NCI-H2227 (cell line): ENCODE data around the gene DDX28.
A peak's percentile ranks its signal among the peaks of the same experiment; 100 is the strongest.

ENCODE experiments used
- DNase-seq: peaks from one replicate; lab custom pipeline; 2025; ENCODE audit not compliant: unreplicated experiment; lab: John Stamatoyannopoulos, UW

DDX28 gene

GRCh38 chr16:68022728-68023537 is at the start of gene DDX28, which contains the start of gene DUS2:
Gene DDX28 (minus strand): TSS chr16:68023232. CDS start chr16:68023202, 30 bp downstream.
Gene DUS2 (plus strand): TSS chr16:68023284. CDS start chr16:68038024, 14,740 bp downstream.
- peak; percentile 91 for DNase-seq

GRCh38 chr16:68072038-68072695 is 49.1 kb upstream of the DDX28 start:
- DNase-seq = no peak

DNA sequence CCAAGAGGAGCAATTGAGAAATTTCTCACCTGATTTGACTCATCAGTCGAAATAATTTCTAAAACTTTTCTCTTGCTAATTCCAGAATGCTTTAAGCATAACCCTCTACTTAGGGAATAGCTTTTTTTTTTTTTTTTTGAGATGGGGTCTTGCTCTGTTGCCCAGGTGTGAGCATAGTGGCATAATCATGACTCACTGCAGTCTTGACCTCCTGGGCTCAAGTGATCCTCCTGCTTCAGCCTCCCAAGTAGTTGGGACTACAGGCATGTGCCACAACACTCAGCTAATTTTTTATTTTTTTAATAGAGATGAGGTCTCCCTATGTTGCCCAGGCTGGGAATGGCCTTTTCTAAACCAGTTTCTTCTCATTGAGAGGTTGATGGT is 48.5 kb upstream of the DDX28 start:
- no peak for DNase-seq

DNA sequence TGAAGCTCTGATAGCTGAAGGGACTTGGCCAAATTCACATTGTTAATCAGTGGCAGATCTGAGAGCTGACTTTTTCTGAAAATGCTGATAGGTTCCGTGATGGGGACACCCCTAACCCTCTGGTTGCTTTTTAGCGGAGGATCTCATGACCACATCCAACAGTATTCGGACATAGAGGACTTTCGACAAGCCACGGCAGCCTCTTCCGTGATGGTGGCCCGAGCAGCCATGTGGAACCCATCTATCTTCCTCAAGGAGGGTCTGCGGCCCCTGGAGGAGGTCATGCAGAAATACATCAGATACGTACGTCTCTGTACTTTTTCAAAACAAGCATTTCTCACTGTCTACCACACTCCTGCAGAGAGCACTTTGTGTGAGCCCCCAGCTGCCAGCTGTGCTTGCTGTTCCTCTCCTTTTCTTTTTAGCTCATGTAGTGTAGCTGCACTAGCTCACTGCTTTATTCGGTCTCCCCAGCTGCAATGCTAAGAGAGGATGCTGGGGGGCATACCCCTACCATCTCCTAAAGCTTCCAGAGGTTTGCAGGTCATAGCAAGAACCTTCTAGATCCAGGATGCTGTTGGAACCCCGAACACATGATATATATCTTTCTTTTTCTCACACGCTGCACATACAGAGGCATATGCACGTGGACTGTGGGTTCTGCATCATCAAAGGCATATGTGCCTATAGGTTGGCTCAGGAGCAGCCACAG is 47.9 kb upstream of the DDX28 start:
- no peak for DNase-seq

- DNase-seq = no peak
These were observed 47.3 kb upstream of the DDX28 start for GRCh38 chr16:68070249-68070730.

DNA sequence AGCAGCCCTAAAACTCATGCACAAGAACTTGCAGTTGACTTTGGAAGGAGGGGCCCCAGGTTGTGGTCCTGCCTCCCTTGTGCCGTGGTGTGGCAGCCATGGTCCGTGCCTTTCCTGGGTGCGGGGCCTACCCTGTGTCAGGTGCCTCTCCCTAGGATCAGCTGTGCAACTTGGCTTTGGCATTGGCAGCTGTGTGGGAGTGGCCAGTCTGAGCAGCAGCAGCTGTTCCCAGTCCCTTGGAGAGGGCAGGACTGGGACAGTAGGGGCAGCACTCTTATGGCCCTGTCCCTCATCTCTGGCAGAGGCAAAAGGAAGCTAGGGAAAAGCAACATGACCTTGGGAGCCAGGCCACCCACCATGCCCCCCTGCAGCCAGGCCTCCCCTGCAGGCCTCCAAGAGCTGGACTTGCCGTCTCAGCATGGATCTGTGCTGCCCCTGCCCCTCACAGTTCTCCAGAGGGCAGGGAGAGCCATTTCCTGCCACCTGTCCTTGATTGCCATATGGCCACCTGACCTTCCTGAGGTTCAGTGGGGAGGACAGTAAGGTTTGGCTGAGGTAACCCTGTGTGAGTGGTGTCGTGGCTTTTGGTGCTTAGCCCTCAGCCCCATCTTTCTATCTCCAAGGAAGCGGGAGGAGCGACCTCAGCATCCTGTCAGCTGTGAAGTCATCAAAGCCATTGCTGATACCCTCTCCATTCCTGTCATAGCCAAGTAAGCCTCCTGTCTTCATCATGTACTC is 46.6 kb upstream of the DDX28 start:
- no peak for DNase-seq

DNA sequence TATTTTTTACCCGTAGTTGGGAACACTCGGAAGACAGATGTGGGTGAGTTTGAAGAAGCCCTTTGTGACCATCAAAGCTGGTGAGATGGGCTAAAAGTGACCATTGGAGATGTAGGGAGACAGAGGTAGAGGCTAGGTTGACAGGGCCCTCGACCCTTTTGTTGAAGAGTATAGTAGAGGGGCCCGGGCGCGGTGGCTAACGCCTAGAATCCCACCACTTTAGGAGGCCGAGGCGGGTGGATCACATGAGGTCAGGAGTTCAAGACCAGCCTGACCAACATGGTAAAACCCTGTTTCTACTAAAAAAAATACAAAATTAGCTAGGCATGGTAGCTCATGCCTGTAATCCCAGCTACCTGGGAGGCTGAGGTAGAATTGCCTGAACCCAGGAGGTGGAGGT is 45.9 kb upstream of the DDX28 start:
- DNase-seq = no peak

DNA sequence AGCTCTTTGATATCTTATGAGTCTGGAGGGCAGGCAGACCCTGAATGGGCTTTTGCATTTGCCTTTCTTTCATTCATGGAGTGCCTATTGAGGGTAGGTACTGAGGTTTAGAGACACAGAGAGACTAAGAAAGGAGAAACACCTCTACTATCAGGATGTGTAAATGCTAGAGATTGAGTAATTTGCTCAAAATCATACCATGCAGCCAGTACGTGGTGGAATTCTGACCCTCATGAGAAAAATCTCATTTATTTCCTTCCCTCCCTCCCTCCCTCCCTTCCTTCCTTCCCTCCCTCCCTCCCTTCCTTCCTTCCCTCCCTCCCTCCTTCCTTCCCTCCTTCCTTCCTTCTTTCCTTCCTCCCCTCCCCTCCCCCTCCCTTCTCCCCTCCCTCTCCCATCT is 43.7 kb upstream of the DDX28 start:
- DNase-seq = no peak

DNA sequence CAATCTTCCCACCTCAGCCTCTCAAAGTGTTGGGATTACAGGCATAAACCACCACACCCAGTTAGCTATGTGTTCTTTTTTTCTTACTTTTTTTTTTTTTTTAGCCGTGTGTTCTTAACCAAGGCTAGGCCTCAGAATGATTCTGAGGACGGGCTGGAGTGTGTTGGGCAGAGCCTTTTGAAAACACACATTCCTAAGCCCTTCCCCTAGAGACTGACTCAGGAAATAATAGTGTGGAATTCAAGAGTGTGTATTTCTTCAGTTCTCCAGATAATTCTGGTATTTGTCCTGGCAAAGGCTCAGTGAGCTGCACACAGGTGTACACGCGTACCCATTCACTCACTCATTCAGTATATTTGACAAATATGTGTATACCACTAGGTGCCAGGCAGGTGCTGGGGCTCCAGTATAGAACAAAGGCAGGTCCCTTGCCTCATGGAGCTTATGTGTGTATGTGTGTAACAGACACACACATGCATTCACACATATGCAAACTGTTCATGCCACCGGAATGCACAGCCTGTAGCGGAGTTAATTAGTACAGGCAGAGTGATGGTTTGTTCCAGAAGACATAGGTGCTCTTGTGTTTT is 42.8 kb upstream of the DDX28 start:
- no peak for DNase-seq

DNA sequence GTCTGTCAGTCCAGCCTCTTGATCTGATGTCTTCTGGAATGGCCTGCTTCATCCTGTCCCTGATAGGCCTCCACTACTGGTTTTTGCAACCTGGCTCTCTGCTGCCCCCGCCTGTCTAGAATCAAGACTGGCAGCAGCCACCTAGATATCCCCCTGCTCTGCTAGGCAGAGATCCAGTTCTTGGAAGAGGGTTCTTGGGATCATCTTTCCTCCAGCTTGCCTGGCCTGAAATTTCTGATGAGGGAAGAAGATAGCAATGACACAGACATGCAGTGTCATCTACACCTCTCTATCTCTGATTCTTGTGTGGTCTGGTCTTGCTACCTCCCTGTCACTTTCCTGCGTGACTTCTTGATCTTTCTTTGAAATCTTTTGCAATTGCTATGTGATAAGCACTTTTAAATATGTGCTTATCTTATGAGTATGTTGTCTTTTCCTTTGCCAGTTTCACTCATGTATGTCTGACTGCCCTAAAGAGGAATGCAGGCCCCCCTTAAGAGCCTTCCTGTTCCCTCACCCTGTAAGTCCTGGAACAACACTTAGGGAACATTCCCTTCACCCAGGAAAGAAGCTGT is 41.8 kb upstream of the DDX28 start:
- DNase-seq = peak; percentile 57

- DNase-seq = no peak
These were observed 39.9 kb upstream of the DDX28 start for GRCh38 chr16:68062910-68063393.

DNA sequence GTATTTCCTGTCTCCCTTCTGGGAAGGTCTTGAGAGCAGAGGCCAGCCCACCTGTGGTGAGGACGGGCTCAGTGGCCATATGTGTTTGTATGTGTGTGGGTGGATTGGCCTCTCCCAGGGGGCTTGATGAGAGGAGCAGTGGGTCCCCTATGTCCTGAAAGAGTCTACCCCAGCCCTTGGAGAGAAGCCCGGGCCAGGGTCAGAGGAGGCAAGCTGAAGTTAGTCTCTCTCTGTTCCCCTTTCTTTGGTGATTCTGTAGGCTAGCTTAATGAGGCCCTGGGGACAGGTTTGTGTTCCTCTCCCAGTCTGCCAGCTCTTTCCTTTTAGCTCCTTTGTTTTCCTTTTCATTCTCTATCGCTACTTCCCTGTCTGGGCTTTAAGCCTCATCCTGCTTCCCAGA is 38.4 kb upstream of the DDX28 start:
- DNase-seq = no peak

- DNase-seq = no peak
These were observed 36.8 kb upstream of the DDX28 start for GRCh38 chr16:68059804-68060203.

GRCh38 chr16:68055395-68055794 is 32.4 kb upstream of the DDX28 start:
- no peak for DNase-seq

DNA sequence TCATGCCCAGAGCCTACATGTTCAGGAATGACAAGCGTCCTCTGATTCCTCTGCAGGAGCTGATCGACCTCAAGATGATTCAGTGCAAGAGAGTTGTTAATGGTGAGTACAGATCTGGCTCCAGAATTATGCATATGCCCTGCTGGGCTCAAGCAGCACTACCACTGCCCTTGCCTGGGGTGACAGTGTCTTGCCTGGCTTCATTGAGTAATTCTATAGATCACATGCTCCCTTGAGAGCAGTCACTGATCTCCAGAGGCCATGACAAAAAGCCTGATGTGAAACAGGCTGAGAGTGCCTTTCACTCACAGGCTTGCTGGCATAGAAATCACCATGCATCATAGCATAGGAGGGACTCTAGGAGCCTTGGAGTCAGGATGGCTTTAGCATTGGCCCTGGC is 26.4 kb upstream of the DDX28 start:
- DNase-seq = no peak

GRCh38 chr16:68047987-68048386 is 25.0 kb upstream of the DDX28 start:
- no peak for DNase-seq

DNA sequence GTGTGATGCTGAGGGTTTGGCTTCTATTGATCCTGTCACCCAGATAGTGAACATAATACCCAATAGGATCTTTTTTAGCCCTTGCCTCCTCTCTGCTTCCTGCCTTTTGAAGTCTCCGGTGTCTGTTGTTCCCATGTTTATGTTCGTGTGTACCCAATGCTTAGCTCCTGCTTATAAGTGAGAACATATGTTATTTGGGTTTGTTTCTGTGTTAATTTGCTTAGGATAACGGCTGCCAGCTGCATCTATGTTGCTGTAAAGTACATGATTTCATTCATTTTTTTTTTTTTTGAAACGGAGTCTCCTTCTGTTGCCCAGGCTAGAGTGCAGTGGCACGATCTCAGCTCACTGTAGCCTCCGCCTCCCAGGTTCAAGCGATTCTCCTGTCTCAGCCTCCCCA is 23.1 kb upstream of the DDX28 start:
- no peak for DNase-seq

DNA sequence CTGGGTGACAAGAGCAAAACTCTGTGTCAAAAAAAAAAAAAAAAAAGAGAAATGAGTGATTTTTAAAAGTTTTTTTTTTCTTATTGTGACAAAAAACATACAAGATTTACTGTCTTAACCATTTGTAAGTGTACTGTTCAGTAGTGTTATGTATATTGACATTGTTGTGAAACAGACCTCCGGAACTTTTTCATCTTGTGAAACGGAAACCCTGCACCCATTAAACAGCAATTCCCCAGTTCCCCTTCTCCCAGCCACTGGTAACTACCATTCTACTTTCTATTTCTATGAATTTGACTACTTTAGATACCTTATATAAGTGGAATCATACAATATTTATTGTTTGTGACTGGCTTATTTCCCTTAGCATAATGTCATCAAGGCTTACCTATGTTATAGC is 18.8 kb upstream of the DDX28 start:
- no peak for DNase-seq

- peak; percentile 52 for DNase-seq
These were observed 17.7 kb upstream of the DDX28 start for GRCh38 chr16:68040506-68041288.
